ENCODE data around the gene ATF3.
"Not testable (repeated sequence)": the region's sequence is repeated elsewhere in the genome, so short reads cannot be mapped to it uniquely, and the experiment has no call there.

Gene ATF3

GRCh38 chr1:212651521-212651920 is 43.0 kb downstream of the ATF3 start:
- DNase-seq (ENCODE audit: low spot score): no peak

- no peak for DNase-seq (ENCODE audit: low spot score)
Measured at GRCh38 chr1:212651977-212652376, 43.4 kb downstream of the ATF3 start.

- no peak for DNase-seq (ENCODE audit: low spot score)
Measured at GRCh38 chr1:212652609-212653008, 44.0 kb downstream of the ATF3 start.

GRCh38 chr1:212655668-212656440 is 47.3 kb downstream of the ATF3 start:
- DNase-seq (ENCODE audit: low spot score): no peak

GRCh38 chr1:212656730-212657129 is 48.2 kb downstream of the ATF3 start:
- no peak for DNase-seq (ENCODE audit: low spot score)

GRCh38 chr1:212658250-212658649 is 49.7 kb downstream of the ATF3 start:
- not testable (repeated sequence) for DNase-seq (ENCODE audit: low spot score)

- DNase-seq (ENCODE audit: low spot score): no peak
Measured at GRCh38 chr1:212664409-212665199, 56.0 kb downstream of the ATF3 start.

- DNase-seq (ENCODE audit: low spot score): peak; percentile 68
Measured at GRCh38 chr1:212665241-212666115, 56.9 kb downstream of the ATF3 start.

GRCh38 chr1:212666116-212666775 is 57.7 kb downstream of the ATF3 start:
- no peak for DNase-seq (ENCODE audit: low spot score)

GRCh38 chr1:212667223-212668139 is 58.9 kb downstream of the ATF3 start:
- DNase-seq (ENCODE audit: low spot score): no peak

GRCh38 chr1:212668477-212668876 is 59.9 kb downstream of the ATF3 start:
- DNase-seq (ENCODE audit: low spot score): no peak

- no peak for DNase-seq (ENCODE audit: low spot score)
Measured at GRCh38 chr1:212669102-212669501, 60.5 kb downstream of the ATF3 start.

GRCh38 chr1:212669600-212669999 is 61.0 kb downstream of the ATF3 start:
- no peak for DNase-seq (ENCODE audit: low spot score)

- DNase-seq (ENCODE audit: low spot score): no peak
Measured at GRCh38 chr1:212670301-212670700, 61.7 kb downstream of the ATF3 start.

Data from HuH-7.5 (cell line).